GM12878 (cell line): ENCODE measurements around the gene MEIOSIN. TPM values are rescaled to one million over a fixed set of nuclear protein-coding genes. Genes with fewer than 3 reads are reported as not detected.

ENCODE experiments used
- ATF2 ChIP-seq: IDR thresholded peaks from 2 replicates; pipeline ENCODE4 v1.6.1; 2012; ENCODE audit warnings: low read length, inconsistent platforms
- CHD4 ChIP-seq: fragments of 200-600 bp; sonication (generic); IDR thresholded peaks from 2 replicates; pipeline ENCODE4 v1.6.1; 2016; ENCODE audit warnings: mild to moderate bottlenecking
- CUX1 ChIP-seq: IDR thresholded peaks from 2 replicates; pipeline ENCODE4 v1.6.1; 2012; ENCODE audit warnings: improper control_type of control experiment, low read depth, low read length; ENCODE audit not compliant: insufficient replicate concordance
- GABPA ChIP-seq: IDR thresholded peaks from 2 replicates; pipeline ENCODE4 v1.6.1; 2014; ENCODE audit warnings: antibody characterized with exemption, low read depth, mild to moderate bottlenecking, inconsistent platforms
- MAX ChIP-seq: IDR thresholded peaks from 2 replicates; pipeline ENCODE4 v1.6.1; 2012; ENCODE audit warnings: low read depth, low read length, improper control_type of control experiment
- NFYB ChIP-seq: IDR thresholded peaks from 2 replicates; pipeline ENCODE4 v1.6.1; 2011; ENCODE audit warnings: low read depth, mild to moderate bottlenecking, low read length, improper control_type of control experiment, moderate library complexity; ENCODE audit not compliant: insufficient read depth
- PAX5 ChIP-seq: IDR thresholded peaks from 2 replicates; pipeline ENCODE4 v1.6.1; 2011; ENCODE audit warnings: low read depth, low read length, borderline replicate concordance
- POLR2AphosphoS2 ChIP-seq: IDR thresholded peaks from 2 replicates; pipeline ENCODE4 v1.6.1; 2011; ENCODE audit warnings: low read depth, mild to moderate bottlenecking, low read length, improper control_type of control experiment, moderate library complexity
- RAD21 ChIP-seq: IDR thresholded peaks from 2 replicates; pipeline ENCODE4 v1.6.1; 2011; ENCODE audit warnings: mild to moderate bottlenecking, low read depth, low read length, moderate library complexity; ENCODE audit not compliant: insufficient read depth
- RCOR1 ChIP-seq: conservative IDR thresholded peaks from 2 replicates; pipeline ENCODE4 v1.6.1; 2012; ENCODE audit warnings: low read depth, low read length, improper control_type of control experiment
- RELB ChIP-seq: fragments of 450-650 bp; IDR thresholded peaks from 2 replicates; pipeline ENCODE4 v1.6.1; 2017; ENCODE audit warnings: low read depth, mild to moderate bottlenecking, moderate library complexity
- SKIL ChIP-seq: fragments of 450-650 bp; IDR thresholded peaks from 2 replicates; pipeline ENCODE4 v1.6.1; 2017; ENCODE audit warnings: mild to moderate bottlenecking, low read depth, inconsistent platforms; ENCODE audit not compliant: poor library complexity, severe bottlenecking
- WRNIP1 ChIP-seq: IDR thresholded peaks from 2 replicates; pipeline ENCODE4 v1.6.1; 2011; ENCODE audit warnings: low read depth, low read length, improper control_type of control experiment, borderline replicate concordance
- YBX1 ChIP-seq: fragments of 450-650 bp; IDR thresholded peaks from 2 replicates; pipeline ENCODE4 v1.6.1; 2016; ENCODE audit warnings: antibody characterized with exemption
- ZNF217 ChIP-seq: fragments of 450-650 bp; IDR thresholded peaks from 2 replicates; pipeline ENCODE4 v1.6.1; 2017; ENCODE audit warnings: antibody characterized with exemption, mild to moderate bottlenecking
- ZNF384 ChIP-seq: IDR thresholded peaks from 2 replicates; pipeline ENCODE4 v1.6.1; 2012; ENCODE audit warnings: low read depth, mild to moderate bottlenecking, low read length, improper control_type of control experiment, borderline replicate concordance
- polyA plus RNA-seq, 11 experiments: library from polyadenylated mRNA; depleted of rRNA in 4 of 11; unstranded in 6 of 11; stranded (reverse) in 5 of 11; fragments of >200 nt; fragmentation: Nextera tagmentation in 4 of 11; fragmentation: Illumina TruSeq in 1 of 11; extraction: Ambion mirVana in 4 of 11; extraction: Trizol in 1 of 11; gene quantifications; 1 replicate in 1 of 11; 2 replicates in 10 of 11; pipeline versions ENCODE4 v1.2.1 to v1.2.3, GENCODE V29; 2011 to 2016; ENCODE audit warnings: inconsistent platforms in 2 of 11, missing spikeins in 2 of 11, low read depth in 1 of 11
- total RNA-seq, 4 experiments: library from RNA; depleted of rRNA in 3 of 4; stranded (reverse); fragments of >200 nt in 3 of 4; fragmentation: Illumina TruSeq in 1 of 4; extraction: Trizol in 1 of 4; gene quantifications; 2 replicates each; pipeline versions ENCODE4 v1.2.1 to v1.2.3, GENCODE V29; 2013 to 2021
- TF ChIP-seq, protein P1 (sequence below): fragments of 450-650 bp; IDR thresholded peaks from 2 replicates; pipeline ENCODE4 v1.6.1; 2016; ENCODE audit warnings: mild to moderate bottlenecking

The MEIOSIN gene
- total and polyA plus RNA-seq, 10 of the 15 experiments (the other 5 are each of a cell fraction or from before 2014, with no cell fraction given) = 0.05 to 0.66 (median 0.14) TPM; not detected in 4

DNA sequence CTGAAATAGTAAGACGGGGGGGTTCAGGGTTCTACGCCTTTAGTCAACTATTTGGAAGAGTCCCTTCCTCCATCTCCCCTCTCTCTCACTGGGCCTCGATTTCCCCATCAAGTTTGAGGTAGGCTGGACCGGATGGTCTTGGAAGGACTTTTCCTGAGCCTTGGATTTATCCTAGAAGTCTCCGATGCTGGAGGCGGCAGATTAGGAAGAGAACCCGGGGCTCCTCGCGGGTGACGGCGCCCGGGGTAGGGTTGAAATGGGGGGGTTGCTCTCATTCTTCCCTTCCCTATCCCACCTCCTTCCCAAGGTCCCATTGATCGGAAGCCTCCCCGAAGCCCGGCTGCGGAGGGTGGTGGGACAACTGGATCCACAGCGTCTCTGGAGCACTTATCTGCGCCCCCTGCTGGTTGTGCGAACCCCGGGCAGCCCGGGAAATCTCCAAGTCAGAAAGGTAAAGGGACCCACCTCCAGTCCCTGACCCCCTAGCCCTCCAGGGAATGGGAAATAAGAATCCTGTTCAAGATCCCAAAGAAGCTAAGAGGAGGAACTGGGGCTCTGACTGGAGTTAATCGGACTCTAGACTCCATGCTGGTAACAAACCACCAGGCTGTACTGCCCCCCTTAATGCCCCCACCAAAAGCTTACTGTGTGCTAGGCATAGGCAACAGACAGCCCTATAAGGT lies 40.0 kb upstream of the MEIOSIN start (continued):
- TF ChIP-seq, protein P1, sequence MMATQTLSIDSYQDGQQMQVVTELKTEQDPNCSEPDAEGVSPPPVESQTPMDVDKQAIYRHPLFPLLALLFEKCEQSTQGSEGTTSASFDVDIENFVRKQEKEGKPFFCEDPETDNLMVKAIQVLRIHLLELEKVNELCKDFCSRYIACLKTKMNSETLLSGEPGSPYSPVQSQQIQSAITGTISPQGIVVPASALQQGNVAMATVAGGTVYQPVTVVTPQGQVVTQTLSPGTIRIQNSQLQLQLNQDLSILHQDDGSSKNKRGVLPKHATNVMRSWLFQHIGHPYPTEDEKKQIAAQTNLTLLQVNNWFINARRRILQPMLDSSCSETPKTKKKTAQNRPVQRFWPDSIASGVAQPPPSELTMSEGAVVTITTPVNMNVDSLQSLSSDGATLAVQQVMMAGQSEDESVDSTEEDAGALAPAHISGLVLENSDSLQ = no peak
- TF ChIP-seq YBX1 (no peak), ATF2 (no peak), RELB (peak; percentile 47), ZNF217 (no peak), CHD4 (no peak), POLR2AphosphoS2 (no peak), MAX (no peak), NFYB (no peak), PAX5 (no peak), WRNIP1 (0 out of 2 replicates have a peak, but pooled peaks have one; percentile 60), GABPA (no peak), SKIL (peak; percentile 19), RCOR1 (no peak), RAD21 (peak; percentile 55), CUX1 (no peak), ZNF384 (0 out of 2 replicates have a peak, but pooled peaks have one; percentile 7)
